Ishikawa (cell line): ENCODE results near the gene DACH1.

ENCODE experiments used
- CEBPB ChIP-seq: IDR thresholded peaks from 2 replicates; pipeline ENCODE4 v1.6.1; 2012
- EGR1 ChIP-seq: IDR thresholded peaks from 2 replicates; pipeline ENCODE4 v1.6.1; 2012
- FOXM1 ChIP-seq: IDR thresholded peaks from 2 replicates; pipeline ENCODE4 v1.6.1; 2012; ENCODE audit warnings: low read depth, borderline replicate concordance
- NFIC ChIP-seq: IDR thresholded peaks from 2 replicates; pipeline ENCODE4 v1.6.1; 2012
- RAD21 ChIP-seq: IDR thresholded peaks from 2 replicates; pipeline ENCODE4 v1.6.1; 2012; ENCODE audit warnings: low read depth
- TAF1 ChIP-seq: IDR thresholded peaks from 2 replicates; pipeline ENCODE4 v1.6.1; 2012; ENCODE audit warnings: low read depth, mild to moderate bottlenecking
- TEAD4 ChIP-seq: IDR thresholded peaks from 2 replicates; pipeline ENCODE4 v1.6.1; 2012
- USF1 ChIP-seq: IDR thresholded peaks from 2 replicates; pipeline ENCODE4 v1.6.1; 2012
- YY1 ChIP-seq: IDR thresholded peaks from 2 replicates; pipeline ENCODE4 v1.6.1; 2012; ENCODE audit warnings: low read depth

- TF ChIP-seq NFIC (no peak), USF1 (no peak), TEAD4 (no peak), EGR1 (no peak), TAF1 (no peak), CEBPB (no peak), YY1 (no peak), FOXM1 (no peak), RAD21 (no peak)
Measured at GRCh38 chr13:71797517-71797916, 69.5 kb downstream of the DACH1 start.
